Left lobe of liver (tissue), 2 donors: ENCODE results near the gene FSTL4. TPM values are rescaled to one million over a fixed set of nuclear protein-coding genes. Genes with fewer than 3 reads are reported as not detected.

Experiments used
- ATAC-seq: fragments of 200-7000 bp; cut with Tn5 transposase; one replicate; pipeline ENCODE4 v1.9.1; 2020; ENCODE audit warnings: mild to moderate bottlenecking, moderate library complexity
- DNase-seq: peaks from one replicate; pipeline ENCODE4 v3.0.0-alpha.2; 2020; ENCODE audit warnings: low spot score
- total RNA-seq: library from RNA; stranded (reverse); gene quantifications from one replicate; pipeline ENCODE4 v1.2.1, GENCODE V29; 2021
- donor health status: DM: no; HTN: no; CAD: no; lungs with moderate emphysema.
- donor health status: DM: no; HTN: yes; CAD: no.

FSTL4 gene
- total RNA-seq, 1 donor from 2014 or later: not detected

DNA sequence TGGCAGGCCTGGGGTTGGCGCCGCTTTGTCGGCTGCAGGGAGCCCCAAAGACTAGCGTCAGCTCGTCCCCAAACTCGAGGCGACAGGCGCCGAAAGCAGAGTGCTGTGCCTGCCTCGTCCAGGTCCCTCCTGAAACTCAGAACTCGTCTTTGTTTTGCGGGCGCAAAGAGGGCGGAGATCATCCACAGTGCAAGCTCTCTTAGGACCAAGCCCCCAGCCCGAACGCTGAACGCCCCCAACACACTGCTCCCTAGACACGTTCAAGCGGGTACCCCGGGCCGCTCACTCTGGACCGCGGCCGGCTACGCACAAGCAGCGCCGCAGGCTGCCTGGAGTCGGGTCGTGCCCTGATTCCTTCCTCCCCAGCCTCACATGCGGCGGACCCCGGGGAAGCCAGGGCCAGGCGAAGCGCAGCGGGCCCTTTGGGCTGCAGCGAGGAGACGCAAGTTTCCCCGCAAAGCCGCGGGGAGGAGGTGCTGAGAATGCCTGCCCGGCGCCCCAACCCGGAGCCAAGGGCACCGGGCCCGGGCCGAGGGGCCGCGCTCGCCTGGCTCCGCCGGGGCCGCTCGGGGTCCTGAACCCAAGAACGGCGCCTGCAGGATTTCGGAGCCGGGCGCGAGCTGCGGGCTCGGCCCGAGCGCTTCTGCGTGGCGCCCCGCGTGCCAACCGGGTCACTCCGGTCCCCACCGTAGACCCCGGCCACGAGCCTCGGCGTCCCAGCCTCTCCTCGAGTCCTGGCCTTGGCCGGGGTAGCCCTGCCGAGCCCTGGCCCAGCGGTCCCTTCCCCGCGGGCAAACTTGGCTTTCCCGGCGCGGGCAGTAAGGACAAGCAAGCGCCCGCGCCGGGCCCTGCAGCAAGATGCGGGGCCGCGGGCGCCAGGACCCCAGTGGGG lies 738 bp downstream of the FSTL4 start:
- DNase-seq: no peak
- peak; percentile 5 for ATAC-seq

DNA sequence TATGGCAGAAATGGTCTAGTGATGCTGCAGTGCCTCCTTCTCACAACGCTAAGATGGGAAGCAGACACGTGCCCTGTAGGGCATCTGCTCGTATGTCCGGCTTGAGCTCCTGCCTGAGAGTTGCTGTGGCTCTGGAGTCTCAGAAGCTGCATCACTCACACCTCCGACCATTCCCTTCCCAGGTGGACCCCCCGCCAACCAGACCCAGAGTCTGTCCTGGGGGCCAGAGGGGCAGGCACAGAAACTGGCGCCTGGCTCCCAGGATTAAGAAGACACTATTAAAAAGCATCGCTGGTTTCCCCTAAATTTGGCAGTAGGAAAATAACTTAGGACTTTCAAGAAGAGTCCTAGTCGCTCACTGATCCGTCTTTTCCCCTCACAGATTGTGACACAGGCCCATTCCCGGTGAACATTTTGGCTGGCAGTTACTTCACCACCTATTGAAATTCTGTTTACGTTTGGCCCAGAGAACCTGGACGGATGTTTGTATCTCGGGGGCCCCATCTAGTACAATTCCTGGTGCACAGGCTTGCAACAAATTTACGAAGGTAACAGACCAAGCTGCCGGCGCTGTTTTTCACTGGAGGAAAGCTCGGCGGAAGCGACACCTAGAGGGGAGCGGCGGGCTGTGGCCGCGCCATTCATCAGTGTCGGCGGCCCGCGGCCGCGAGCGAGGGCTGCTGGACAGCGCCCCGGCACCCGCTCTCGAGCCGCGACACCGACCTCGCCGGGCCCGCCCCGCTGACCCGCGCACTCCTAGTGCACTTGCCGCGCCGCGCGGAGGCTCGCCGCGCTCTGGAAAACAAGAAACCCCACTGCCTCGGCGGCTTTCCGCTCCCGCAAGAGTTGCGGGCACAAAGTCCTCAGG lies 1.6 kb downstream of the FSTL4 start:
- DNase-seq (peak; percentile 81), ATAC-seq (peak; percentile 97)

DNA sequence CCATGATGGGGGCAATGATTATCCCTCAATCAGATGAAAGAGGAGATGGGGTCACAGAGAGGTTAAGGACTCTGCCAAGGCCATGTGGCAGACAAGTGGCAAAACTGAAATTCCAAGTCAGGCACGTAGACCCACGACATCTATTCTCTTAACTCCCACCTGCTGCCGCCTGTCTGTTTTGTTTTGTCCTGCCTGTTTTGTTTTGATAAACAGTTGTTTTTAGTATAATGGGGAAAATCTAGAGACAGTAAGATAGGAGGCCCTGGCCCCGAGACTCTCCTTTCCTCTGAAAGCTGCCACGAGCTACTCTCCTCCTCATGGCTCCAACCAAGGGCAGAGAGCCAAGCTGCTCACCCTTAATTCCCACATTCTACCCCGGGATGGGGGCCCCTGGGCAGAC lies 4.9 kb downstream of the FSTL4 start:
- no peak for ATAC-seq
- DNase-seq: no peak

DNA sequence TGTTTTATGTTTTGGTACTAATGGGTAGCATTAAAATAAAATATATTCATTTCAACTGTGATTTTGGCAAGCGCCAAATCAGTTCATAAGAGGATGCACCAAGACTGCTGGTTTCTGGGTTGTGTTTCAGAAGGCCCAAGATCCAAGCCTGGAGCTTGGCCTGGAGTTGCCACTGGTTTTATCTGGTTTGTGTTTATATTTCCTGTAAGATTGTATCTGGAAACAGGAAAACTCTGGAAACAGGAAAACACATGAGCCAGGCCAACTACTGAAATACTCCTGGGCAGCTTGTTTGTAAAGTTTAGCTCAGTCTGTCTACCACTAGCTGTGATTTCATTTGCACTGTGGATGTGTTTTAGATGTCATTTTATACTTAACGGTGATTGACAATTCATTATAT lies 5.5 kb downstream of the FSTL4 start:
- no peak for ATAC-seq
- DNase-seq: no peak

DNA sequence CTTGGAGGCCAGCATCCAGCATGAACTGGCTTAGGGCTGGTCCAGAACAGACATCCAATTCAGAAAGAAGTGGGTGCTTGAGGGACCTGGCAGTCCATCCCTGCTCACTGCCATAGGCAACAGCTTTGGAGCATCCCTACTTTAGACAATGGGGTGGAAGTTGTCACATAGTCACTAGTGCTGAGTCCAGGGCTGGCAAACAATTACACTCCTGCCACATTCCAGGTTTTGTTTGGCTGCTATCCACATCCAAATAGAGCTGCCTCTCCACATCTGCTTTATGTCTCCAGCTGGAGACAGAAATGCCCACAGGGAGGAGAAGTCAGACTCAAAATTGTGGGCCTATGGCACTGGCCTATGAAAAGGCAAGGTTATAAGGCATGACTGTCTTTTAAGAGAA lies 7.0 kb downstream of the FSTL4 start:
- DNase-seq (no peak), ATAC-seq (no peak)

DNA sequence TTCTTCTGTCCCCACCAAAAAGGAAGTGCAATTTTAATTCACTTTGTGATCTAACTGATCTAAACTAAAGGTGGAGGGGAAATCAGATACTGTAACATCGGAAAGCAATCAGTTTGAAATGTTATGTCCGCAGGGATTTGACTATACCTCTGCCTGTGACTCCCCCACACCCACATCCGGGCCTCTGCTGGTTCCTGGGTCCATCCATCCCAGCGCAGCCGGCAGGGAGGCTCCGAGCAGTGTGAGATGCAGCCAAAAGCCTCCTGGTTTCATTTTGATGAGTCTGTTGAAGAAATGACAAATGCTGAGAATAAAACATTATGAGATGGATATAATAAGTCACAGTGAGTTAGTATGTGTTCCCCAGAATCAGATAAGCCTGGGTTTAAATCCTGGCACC lies 8.6 kb downstream of the FSTL4 start:
- no peak for ATAC-seq
- no peak for DNase-seq

DNA sequence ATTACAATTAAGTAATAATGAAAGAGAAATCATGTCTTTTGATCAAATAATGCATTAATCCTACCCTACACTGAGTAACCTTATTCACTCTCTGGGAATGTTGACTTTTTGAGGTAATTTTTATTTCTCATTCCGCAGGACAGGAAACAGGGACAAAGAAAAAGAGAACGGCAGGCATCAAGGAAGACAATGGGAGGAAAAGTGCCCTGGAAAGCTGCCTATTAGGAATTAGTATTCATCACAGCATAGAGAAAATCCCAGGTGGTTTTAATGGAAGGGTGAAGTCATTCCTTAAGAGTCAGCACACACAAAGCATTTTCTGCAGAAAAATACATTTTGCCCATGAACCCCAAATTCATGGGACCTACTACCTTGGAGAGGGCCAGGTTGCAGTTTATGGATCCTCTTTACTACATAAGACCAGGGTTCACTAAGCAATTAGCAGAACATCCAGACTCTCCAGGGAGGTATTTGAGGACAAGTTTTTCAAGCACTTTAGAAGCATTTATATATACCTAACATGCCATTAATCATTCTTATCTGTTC lies 9.4 kb downstream of the FSTL4 start:
- DNase-seq (no peak), ATAC-seq (no peak)

DNA sequence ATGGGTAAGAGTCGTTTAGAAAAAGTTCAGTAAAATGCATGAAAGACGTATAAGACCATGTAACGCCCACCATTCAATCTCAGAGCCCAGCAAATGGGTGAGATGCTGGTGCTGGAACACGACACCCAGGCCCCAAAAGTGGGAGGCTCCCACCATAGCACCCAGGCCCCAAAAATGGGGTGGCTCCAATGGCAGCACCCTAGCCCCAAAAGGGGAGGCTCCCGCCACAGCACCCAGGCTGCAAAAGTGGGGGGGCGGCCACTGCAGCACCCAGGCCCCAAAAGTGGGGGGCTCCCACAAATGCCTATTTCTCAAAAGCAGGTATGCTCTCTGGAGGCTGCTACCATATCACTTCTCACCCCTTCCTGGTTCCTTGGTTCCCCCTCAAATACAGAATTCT lies 12.7 kb downstream of the FSTL4 start:
- ATAC-seq (no peak), DNase-seq (no peak)

DNA sequence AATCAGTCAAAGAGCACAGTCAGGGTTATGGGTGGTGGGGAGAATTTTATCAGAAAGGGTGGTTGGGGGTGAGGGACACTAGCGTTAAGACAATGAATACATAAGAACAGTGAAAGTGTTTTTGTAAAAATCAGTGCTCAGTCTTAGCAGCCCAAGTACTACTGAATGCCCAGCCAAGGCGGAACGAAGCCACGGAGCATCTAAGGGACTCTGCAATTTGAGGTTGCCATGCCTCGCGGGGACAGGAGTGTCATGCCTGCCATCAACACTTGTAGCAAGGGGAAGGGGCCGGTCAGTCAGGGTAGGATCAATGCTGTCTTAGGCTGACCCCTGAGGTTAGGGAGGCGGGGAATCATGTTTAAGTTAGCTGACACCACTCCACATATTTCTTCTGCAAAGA lies 13.3 kb downstream of the FSTL4 start:
- DNase-seq (no peak), ATAC-seq (no peak)

DNA sequence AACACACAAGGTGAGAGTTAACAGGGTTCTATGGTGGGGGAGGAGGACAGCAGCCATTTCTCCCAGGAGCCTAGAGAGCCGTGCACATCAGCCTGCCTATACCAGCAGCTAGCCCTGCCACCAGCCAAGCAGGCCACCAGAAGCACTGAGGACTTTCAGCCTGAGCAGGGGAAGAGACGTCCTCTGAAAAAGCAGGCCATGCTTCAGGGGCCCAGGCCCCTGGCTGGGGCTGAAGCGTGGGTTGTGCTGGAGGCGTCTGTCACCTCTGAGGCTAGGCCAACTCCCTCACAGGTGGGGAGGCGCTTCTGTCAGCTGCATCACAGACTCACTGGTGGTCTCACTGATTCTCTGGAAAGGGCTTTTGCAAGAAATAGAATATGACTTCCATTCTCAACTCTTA lies 16.3 kb downstream of the FSTL4 start:
- DNase-seq (no peak), ATAC-seq (no peak)

DNA sequence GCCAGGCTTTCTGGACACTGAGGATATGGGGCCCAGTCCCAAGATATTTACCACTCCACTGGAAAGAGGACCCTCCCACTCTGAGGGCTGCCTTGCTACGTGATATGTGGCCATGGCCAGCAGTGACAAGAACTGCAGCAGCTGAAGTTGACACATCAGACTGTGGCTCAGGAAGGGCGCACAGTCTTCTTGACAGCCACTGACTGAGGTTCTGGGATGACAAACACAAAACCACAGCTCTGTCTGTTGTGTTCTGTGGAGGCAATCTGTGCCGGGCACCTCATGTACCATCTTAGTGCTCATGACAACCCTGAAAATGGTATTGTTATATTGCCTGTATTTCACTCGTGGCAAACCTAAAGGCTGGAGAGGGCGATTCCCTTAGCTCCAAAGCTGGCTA lies 16.9 kb downstream of the FSTL4 start:
- DNase-seq (no peak), ATAC-seq (no peak)

DNA sequence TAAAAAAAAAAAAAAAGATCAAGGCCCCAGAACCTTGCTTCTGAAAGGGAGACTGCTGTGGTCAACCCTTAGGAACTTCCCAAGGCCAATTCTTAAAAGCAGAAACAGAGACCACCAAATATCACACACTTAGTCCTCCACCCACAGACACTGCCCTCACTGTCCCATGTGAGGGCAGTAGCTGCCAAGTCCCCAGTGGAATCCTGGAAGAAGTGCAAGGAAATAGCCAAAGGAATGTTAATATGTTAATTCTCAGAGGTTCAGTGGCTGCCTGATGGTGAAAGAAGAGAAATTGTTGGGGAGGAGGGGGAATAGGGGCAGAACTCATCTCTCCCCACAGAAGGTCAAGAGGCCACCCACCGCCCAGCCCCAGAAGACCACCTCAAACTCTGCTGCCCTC lies 23.1 kb downstream of the FSTL4 start:
- no peak for ATAC-seq

DNA sequence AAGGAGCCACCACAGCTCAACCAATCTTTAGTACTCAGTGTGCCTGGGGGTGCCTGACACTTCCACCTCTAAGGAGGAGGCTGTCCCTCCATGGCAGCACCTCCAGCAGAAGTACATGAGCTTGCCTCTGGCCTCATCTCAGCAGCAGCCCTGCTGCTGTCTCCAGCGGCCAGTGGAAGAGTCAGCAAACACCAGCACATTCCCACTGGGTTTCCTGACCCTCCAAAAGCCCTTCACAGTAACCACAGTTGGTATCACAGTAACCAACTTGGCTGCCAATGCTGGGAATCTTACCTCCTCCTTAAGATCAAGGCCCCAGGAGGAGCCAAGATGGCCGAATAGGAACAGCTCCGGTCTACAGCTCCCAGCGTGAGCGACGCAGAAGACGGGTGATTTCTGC lies 29.4 kb downstream of the FSTL4 start:
- ATAC-seq: no peak

More for the DNA sequence above, 23.1 kb downstream of the FSTL4 start:
- DNase-seq: peak; percentile 8

DNA sequence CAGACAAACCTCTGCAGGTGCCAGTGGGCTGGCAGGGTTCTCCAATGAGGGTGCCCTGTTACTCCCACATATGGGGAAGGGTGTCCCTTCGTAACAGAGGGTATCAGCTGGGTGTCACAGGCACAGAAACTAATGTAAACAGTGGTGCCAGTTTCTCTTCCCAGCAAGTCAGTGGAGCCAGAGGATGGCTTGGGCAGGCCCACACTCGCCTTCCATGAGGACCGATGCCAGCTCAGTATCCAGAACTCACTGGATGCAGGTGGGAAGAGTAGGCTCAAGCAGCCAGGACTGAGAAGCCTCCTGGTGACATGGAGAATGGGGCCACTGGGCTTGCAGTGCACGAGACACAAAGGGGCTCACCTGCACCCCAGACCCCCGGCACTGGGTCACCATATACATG lies 30.4 kb downstream of the FSTL4 start:
- DNase-seq (peak; percentile 27), ATAC-seq (no peak)

More for the DNA sequence above, 29.4 kb downstream of the FSTL4 start:
- no peak for DNase-seq

DNA sequence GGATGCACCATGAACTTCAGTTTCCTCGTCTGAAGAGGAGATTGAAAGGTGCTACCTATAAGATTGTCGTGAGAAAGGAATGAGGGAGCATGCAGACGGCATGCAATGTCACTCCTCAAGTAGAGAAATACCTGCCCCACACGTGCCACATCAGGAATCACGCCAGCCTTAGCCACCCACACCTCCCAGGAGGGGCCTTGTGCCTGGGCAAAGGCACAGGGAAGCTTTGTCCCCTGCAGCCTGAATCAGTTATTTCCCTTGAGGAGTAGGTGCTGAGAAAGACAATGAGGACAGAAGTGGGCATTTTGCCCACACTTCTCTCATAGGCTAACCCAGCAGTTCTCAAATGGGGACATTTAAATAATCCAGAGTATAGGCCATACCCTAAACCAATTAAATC lies 31.0 kb downstream of the FSTL4 start:
- ATAC-seq: no peak
- DNase-seq: peak; percentile 28

DNA sequence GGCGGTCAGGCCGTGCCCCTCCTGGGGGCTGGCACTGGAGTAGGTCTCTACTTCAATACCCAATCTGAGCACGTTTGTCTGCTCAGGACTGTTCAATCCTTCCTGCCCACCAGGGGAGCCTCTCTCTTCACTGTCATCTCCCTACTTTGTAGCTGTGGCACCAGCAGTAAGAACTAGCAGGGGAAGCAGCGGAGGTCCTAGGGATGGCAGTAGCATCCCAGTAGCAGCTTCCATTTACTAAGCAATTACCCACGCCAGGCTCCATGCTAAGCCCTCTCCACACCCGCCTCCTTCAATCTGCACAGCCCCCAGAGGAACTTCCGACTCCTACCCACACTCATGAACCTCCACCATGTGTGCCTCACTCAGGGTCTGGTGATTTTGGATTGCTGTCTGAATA lies 31.7 kb downstream of the FSTL4 start:
- ATAC-seq (no peak), DNase-seq (peak; percentile 6)

DNA sequence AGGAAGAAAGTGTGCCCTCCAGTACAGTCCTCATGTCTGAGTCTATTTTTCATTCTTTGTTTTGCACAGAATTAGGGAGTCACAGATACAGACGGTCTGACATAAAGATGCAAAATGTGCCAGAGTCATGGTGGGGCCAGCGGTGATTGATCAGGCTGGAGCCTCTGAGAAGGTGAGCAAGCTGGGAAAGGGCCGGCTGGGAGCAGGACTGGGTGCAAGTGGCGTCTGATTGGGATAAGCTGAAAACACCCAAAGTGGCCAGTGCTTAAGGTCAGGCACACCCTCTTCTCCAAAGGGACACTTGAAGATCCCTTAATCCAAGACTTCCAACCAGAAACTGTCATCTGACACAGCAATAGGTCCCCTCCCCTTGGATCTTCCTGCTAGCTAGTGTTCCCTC lies 32.6 kb downstream of the FSTL4 start:
- no peak for ATAC-seq
- peak; percentile 28 for DNase-seq

DNA sequence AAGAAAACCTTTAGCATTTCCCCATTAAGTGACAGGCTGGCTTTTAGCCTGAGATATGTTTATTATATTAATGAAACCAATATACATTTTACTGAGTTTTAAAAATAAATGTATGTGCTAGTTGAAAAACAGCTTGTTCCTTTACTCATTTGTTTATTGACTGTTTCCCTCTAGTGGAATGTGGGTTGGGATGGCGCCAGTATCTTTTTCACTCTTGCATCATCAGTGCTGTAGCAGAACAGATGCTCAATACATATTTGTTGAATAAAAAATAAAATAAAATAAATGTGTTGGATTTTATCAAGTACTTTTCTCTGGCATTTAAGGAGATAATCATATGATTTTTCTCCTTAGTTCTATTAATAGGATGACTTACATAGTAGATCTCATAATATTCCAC lies 43.0 kb downstream of the FSTL4 start:
- DNase-seq (peak; percentile 35), ATAC-seq (no peak)

DNA sequence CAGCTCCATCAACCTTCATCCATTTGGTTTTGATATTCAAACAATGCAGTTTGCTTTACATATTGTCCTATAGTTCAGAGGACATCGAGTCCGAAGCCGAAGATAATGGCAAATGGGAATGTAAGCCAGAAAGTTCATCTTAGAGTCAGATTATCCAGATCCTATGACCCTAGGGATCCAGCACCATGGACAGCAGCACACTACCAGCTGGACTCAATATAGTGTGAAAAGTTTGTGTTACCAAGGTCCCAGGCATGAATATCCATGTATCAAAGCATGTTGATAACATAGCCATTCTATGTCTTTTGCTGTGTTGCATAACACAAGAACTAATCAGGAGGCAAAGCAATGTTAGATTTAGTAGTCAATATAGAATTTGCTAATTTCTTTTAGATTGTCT lies 46.3 kb downstream of the FSTL4 start:
- DNase-seq (no peak), ATAC-seq (peak; percentile 54)

DNA sequence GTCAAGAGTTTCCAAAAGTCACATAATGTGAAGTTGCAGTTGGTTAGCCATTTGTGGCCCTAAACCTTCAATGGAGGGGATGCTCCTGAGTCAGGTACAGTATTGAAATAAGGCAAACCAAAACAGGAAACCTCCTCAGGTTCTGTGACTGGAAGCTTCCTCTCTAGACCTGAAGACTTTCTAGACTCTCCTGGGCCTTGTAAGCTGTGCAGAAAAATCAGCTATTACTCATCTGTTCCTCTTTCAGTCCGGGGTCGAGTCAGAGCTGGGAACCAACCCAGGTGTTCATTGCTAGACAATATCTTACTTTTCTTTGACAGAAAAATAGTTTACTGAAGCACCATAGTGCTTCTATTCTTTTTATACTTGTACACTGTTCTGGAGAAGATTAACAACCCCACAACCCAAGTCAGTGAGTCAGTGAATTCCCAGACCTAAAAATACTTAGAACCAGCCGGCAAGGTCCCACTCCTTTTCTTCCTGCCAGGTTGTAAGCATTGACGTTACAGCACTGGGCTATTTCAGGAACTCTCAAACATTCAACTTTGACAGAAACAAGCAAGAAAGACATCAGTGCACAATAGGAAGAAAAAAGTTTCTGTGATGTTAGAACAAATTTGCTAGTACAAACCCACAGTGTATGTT lies 47.3 kb downstream of the FSTL4 start:
- ATAC-seq: no peak
- DNase-seq: no peak

DNA sequence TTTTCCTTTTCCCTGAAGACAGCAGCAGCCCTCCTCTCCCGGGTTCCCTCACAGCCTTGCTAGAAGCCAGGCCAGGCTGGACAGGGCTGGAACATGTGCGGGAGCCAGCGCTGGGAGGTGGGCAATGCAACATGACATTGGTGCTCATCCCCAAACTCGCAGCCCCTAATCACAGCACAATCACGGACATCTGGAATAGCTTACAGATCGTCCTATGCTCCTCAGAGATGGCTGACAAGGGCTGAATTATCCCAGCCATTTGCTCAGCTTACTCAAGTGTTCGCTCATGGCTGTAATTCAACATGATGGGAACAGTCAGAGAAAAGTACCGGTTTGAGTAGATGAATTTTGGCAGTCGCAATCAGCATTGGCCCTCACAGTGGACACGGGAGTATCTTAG lies 49.8 kb downstream of the FSTL4 start:
- DNase-seq (no peak), ATAC-seq (no peak)
